ENCODE results near the gene SF3B4.
A peak's percentile ranks its signal among the peaks of the same experiment; 100 is the strongest.
"Not testable (repeated sequence)": the region's sequence is repeated elsewhere in the genome, so short reads cannot be mapped to it uniquely, and the experiment has no call there.

SF3B4 gene, protein sequence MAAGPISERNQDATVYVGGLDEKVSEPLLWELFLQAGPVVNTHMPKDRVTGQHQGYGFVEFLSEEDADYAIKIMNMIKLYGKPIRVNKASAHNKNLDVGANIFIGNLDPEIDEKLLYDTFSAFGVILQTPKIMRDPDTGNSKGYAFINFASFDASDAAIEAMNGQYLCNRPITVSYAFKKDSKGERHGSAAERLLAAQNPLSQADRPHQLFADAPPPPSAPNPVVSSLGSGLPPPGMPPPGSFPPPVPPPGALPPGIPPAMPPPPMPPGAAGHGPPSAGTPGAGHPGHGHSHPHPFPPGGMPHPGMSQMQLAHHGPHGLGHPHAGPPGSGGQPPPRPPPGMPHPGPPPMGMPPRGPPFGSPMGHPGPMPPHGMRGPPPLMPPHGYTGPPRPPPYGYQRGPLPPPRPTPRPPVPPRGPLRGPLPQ

GRCh38 chr1:149927563-149928400, at the start of gene SF3B4:
Gene SF3B4, minus strand, starts transcription at chr1:149927803. Its CDS starts 44 bp downstream, at chr1:149927759.
- DNase-seq (ENCODE audit: low spot score), result peak; percentile 95

DNA sequence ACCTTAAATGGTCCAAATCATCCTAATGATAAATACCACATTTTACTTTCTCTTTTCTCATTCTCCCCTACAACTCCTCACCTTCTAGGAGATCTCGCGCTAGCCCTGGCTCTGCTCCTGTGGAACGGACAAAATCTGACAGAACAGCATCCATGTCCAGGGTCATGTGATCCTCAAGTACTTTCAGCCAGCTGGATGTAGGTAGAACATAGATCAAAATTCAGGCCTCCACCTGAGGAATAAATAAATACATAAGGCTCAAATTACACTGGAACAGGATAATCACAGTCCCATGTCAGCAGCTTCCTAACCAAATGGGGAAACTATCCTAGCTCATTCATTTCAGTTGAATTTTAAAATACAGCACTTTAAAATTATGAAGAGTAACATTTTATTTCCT, 49.7 kb upstream of the SF3B4 start:
- no peak for DNase-seq (ENCODE audit: low spot score)

GRCh38 chr1:149972547-149972946, 44.9 kb upstream of the SF3B4 start:
- no peak for DNase-seq (ENCODE audit: low spot score)

- DNase-seq (ENCODE audit: low spot score), result no peak
Observed at GRCh38 chr1:149967646-149968045, 40.0 kb upstream of the SF3B4 start.

GRCh38 chr1:149967041-149967440, 39.4 kb upstream of the SF3B4 start:
- DNase-seq (ENCODE audit: low spot score), result no peak

- DNase-seq (ENCODE audit: low spot score), result no peak
Observed at GRCh38 chr1:149966405-149966804, 38.8 kb upstream of the SF3B4 start.

GRCh38 chr1:149965440-149965839, 37.8 kb upstream of the SF3B4 start:
- peak; percentile 26 for DNase-seq (ENCODE audit: low spot score)

GRCh38 chr1:149963358-149963757, 35.8 kb upstream of the SF3B4 start:
- DNase-seq (ENCODE audit: low spot score), result no peak

- DNase-seq (ENCODE audit: low spot score), result no peak
Observed at GRCh38 chr1:149962736-149963135, 35.1 kb upstream of the SF3B4 start.

GRCh38 chr1:149962039-149962647, 34.5 kb upstream of the SF3B4 start:
- DNase-seq (ENCODE audit: low spot score), result peak; percentile 66

- not testable (repeated sequence) for DNase-seq (ENCODE audit: low spot score)
Observed at GRCh38 chr1:149957548-149957947, 29.9 kb upstream of the SF3B4 start.

DNA sequence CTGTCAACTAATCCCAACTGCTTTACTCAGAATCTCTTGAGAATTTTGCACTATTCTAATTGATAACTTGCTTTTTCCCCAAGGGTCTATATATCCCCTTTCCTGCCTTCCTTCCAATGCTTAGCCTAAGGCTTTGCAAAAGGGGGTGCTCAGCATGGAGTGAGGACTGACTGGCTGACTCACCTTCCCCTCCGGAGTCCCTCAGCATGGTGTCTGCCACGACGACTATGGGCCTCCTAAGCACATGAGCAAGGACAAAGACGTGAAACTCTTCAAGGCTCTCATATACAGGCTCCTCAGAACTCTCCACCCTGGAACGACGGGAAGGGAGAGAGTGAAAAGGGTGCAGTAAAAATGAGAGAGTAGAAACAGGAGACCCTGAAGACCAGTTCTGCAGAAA, 22.3 kb upstream of the SF3B4 start:
- DNase-seq (ENCODE audit: low spot score), result no peak

DNA sequence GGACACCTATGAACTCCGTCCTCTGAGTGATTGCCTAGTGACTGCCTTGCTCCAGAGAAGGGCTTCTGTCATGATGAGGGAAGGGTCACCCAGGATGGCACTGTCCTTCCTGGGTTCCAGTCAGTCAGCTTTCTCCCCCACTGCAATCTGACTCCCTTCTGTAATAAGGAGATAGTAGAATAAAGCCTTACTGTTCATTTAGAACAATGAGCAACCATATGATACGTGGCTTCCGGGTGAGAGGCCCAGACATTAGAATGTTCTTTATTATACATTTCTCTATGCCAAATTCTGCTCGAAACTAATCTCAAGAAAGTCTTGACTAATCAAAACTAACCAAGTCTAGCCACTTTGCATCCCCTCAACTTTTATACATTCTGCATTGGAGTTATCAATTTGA, 17.6 kb upstream of the SF3B4 start:
- DNase-seq (ENCODE audit: low spot score), result no peak

DNA sequence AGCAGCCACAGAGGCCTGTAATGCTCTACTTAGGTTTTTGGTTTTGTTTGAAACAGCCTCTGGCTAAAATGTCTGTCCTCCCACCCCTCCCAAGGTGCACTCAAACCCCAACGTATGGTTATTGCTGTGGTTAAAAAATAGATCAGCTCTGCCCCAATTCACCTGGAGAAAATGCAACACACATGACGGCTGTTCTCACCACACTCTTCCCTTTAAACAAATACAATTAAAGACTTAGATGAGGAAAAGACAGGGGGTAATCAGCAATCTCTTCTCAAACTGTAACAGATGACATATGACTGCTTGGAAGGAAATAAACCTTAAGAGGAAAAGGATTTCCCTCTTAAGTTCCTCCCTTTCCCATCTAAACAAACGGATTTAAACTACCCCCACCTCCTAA, 15.3 kb upstream of the SF3B4 start:
- DNase-seq (ENCODE audit: low spot score), result no peak

DNA sequence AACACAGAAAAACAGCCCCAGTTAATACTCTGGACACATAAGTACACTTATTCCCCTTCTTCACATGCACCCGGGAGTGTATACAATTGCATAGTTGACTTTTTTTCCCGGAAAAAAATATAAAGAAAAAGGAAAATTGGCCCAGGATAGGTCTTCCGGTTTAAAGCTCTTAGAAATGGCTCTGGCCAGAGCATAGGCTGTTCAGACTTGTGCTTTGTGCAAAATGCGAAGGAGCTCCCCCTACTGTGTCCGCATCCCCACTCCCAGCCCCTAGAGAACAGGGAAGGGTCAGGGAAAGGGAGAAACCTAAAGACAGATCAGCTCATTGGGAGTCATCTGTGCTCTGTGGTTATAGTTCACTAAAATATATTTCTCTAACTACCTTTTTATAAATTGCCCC, 14.6 kb upstream of the SF3B4 start:
- DNase-seq (ENCODE audit: low spot score), result no peak

DNA sequence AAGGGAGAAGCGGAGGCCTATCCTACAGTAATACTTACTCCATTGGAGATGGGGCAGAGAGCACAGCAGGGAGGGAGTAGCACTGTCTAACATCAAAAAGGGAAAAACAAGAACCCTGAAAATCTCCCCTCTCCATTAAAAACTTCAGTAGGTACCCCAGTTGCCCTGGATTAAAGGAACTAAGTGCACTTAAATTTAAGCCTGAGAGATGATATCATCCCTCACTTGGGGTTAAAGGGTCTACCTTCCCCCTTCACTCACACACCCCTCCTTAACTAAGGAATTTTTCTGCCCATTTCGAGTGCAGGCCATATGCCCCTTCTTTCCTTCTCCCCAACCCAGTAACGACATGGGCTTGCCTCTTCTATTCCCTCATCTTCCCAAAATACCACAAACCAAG, 12.8 kb upstream of the SF3B4 start:
- DNase-seq (ENCODE audit: low spot score), result no peak

DNA sequence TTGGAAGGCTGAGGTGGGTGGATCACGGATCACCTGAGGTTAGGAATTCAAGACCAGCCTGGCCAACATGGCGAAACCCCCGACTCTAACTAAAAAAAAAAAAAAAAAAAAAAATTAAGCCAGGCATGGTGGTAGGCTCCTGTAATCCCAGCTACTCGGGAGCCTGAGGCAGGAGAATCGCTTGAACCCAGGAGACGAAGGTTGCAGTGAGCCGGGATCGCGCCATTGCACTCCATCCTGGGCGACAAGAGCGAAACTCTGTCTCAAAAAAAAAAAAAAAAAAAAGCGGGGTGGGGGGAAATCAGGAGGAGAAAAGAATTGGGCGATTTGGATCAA, 11.0 kb upstream of the SF3B4 start:
- DNase-seq (ENCODE audit: low spot score), result not testable (repeated sequence)

DNA sequence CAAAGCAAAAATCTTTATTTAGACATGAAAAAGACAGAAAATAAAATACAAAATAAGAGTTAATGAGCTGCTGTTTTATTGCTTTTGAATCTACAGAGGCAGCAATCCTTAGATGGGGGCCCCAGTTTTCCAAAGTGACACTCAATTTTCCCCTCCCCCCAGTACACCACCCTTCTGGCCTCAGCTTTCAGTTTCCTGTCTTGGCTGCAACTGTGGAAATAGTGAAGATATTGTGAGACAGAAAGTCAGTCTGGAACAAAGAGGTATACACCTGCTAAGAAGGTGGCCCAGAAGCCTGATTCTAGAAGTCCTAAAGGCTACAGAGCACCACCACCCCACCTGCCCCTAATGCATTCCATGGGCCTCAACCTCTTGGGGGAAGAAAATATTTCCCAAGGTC, 10.2 kb upstream of the SF3B4 start:
- DNase-seq (ENCODE audit: low spot score), result peak; percentile 35

- no peak for DNase-seq (ENCODE audit: low spot score)
Observed at GRCh38 chr1:149936992-149937705, 9.5 kb upstream of the SF3B4 start.

GRCh38 chr1:149936170-149936991, 8.8 kb upstream of the SF3B4 start, which contains the start of gene MTMR11:
Gene MTMR11, minus strand, starts transcription at chr1:149936879. Its CDS starts 232 bp downstream, at chr1:149936647.
- DNase-seq (ENCODE audit: low spot score), result no peak

DNA sequence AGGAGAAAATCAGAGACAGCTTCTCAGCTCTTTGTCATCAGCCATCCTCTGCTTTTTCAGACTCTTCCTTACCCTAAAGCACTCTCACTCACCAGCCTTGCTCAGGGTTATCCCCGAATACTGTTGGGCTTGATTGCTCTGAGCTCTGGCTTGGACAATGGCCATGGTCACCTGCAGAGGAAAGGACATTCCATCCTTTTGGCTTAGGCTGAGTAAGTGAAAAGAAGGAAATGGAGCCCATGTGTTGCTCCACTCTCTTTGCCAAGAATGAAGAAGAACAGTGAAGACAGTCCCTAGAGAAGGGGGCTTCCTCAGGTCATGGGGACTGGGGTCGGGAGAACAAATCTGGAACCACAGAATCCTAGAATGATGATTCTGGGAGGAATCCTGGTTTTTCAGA, 6.8 kb upstream of the SF3B4 start:
- DNase-seq (ENCODE audit: low spot score), result no peak

Data from activated CD4-positive, alpha-beta T cell treated with anti-CD3 and anti-CD28 coated beads, Interleukin-2, Interleukin-4, amounts not matched to agents 100 ng/mL and 50 ng/mL, durations not matched to agents 16 hours and 8 hours (primary cell).